Right forelimb (tissue), 1 donor: Measurements from ENCODE around the gene THPO.

Experiments used
- DNase-seq: peaks from one replicate; pipeline ENCODE4 v3.0.0-alpha.2; 2018

The THPO gene

DNA sequence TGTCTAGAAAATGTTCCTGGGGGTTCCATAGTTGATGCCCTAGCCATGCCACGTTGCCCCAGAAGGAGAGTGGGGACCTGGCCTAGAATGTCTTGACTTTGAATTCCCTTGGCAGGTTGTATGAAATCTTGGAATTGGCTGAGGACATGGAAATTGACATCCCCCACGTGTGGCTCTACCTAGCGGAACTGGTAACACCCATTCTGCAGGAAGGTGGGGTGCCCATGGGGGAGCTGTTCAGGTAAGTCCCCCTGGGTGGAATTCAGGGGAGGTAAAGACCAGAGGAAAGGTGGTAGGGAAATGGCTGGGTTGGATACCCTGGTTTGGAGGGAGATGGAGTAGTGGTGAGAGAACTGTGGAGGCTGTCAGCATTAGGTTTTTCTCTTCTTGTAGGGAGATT is 49.5 kb downstream of the THPO start:
- DNase-seq: no peak

DNA sequence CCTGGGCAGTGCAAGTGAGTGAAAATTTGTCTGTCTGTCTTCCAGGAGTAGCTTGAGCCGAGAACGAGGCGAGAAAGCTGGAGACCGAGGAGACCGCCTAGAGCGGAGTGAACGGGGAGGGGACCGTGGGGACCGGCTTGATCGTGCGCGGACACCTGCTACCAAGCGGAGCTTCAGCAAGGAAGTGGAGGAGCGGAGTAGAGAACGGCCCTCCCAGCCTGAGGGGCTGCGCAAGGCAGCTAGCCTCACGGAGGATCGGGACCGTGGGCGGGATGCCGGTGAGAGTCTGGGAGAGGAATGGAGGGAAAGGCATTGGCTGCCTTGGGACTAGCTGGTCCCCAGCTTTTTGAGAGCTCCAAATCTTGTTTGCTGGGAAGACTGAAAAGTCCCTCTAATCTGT is 50.8 kb downstream of the THPO start:
- DNase-seq: no peak

DNA sequence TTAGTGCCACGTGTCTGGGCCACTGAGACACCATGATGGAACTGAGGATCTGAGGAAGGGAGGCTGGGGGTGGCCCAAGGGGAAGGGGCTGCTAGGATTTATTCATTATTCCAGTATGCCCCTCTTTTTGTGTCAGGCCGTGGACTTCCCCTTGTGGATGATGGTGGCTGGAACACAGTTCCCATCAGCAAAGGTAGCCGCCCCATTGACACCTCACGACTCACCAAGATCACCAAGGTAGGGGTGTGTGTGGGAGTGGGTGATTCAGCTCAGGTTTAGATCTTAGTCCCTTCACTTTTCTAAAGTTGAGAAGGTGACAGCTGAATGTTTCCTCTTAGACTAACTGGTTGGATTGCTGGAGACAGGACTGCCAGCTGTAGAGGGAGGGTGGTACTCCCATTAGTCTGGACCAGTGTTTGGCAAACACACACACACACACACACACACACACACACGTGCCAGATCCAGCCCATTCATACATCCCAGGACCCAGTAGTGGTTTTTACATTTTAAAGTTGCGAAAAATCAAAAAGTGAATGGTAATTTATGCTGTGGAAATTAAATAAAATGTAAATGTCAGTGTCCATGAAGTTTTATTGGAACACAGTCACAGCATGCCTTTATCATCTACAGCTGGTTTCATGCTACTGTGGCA is 52.2 kb downstream of the THPO start:
- no peak for DNase-seq

DNA sequence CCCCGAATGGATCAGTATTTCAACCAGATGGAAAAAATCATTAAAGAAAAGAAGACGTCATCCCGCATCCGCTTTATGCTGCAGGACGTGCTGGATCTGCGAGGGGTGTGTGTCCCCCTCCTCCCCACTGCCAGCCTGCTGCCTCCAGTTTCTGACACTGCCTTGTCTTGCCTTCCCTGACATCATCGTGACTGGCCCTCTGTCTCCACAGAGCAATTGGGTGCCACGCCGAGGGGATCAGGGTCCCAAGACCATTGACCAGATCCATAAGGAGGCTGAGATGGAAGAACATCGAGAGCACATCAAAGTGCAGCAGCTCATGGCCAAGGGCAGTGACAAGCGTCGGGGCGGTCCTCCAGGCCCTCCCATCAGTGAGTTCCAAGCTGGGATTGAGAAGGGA is 52.7 kb downstream of the THPO start:
- no peak for DNase-seq

DNA sequence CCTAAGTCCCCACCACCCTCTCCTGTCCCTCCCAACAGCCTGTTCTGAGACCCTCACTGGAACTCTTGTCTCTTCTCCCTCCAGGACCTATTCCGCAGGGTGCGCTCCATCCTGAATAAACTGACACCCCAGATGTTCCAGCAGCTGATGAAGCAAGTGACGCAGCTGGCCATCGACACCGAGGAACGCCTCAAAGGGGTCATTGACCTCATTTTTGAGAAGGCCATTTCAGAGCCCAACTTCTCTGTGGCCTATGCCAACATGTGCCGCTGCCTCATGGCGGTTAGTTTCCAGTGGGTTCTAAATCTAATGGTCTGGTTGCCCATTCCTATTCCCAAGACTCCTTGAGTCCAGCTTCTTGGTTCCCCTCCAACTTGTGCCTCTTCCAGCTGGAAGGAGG is 54.3 kb downstream of the THPO start:
- DNase-seq: no peak

DNA sequence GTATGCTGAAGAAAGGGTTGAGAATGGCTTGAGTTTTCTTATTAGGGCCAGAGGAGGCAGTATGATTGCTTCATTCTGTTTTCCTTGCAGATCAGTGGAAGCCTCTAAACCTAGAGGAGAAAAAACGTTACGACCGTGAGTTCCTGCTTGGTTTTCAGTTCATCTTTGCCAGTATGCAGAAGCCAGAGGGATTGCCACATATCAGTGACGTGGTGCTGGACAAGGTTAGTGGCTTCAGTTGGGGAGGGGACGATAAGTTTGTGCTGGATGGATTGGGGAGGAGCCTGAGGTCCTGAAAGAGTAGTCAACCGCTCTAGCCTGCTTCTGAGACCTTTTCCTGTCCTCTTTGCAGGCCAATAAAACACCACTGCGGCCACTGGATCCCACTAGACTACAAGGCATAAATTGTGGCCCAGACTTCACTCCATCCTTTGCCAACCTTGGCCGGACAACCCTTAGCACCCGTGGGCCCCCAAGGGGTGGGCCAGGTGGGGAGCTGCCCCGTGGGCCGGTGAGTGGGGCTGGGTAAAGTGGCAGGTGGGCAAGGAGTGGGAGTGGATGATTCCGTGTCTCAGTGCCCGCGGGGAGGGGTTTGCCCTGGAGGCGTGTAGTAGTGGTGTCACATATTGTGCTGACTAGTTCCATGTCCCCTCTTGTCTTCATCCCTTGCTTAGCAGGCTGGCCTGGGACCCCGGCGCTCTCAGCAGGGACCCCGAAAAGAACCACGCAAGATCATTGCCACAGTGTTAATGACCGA is 55.1 kb downstream of the THPO start:
- no peak for DNase-seq
